ENCODE measurements around the gene CCDC85C. TPM values are rescaled to one million over a fixed set of nuclear protein-coding genes. Genes with fewer than 3 reads are reported as not detected.

Gene CCDC85C
- total RNA-seq, 1 experiment from 2014 or later, result 33.2 TPM

GRCh38 chr14:99519347-99519881 is 84.6 kb downstream of the CCDC85C start:
- WGBS (ENCODE audit: extremely low coverage, insufficient read length, low lambda C conversion rate), result no CpG with 5 or more reads among the region's 8 CpGs
- H3K4me3 Mint-ChIP-seq, result no peak overlapping the region
- Histone ChIP-seq H3T11ph (ENCODE audit: low read length) (no peak overlapping the region), H2BK20ac (ENCODE audit: low read depth, low read length, poor library complexity, severe bottlenecking) (no peak overlapping the region), H3K4ac (ENCODE audit: low read depth, low read length) (no peak overlapping the region), H2BK5ac (ENCODE audit: insufficient read length, low read length) (no peak overlapping the region), H4K5ac (ENCODE audit: insufficient read length, low read depth, low read length) (no peak overlapping the region), H3K23ac (ENCODE audit: insufficient read length, low read depth, low read length) (no peak overlapping the region), H3K4me2 (ENCODE audit: insufficient read depth, insufficient read length, low read length) (no peak overlapping the region), H2AFZ (ENCODE audit: low read length) (no peak overlapping the region), H4K8ac (replicated peaks; ENCODE audit: insufficient read length, low read depth, low read length) (no peak overlapping the region), H3K79me1 (ENCODE audit: insufficient read depth, low read depth, low read length, poor library complexity, severe bottlenecking) (no peaks in the 10 kb centered on the region), H3K9ac (ENCODE audit: extremely low read depth, insufficient read length, low read length) (no peak overlapping the region), H3K56ac (ENCODE audit: insufficient read length, low read depth, low read length) (no peak overlapping the region), H3K27ac (ENCODE audit: insufficient read length, low read depth, low read length) (no peak overlapping the region), H3K9me3 (ENCODE audit: control insufficient read depth, low read depth, low read length) (no peaks in the 10 kb centered on the region), H2BK120ac (ENCODE audit: low read depth, low read length, poor library complexity, severe bottlenecking) (no peak overlapping the region), H3K27me3 (ENCODE audit: insufficient read depth, low read length) (no peaks in the 10 kb centered on the region), H4K91ac (ENCODE audit: insufficient read length, low read depth, low read length) (no peak overlapping the region), H3K4me1 (ENCODE audit: insufficient read depth, low read length) (peaks cover 7% of the 10 kb centered on the region; the same call in 1 of the 2 replicates), H3K79me2 (ENCODE audit: insufficient read depth, low read length) (no peaks in the 10 kb centered on the region), H4K20me1 (ENCODE audit: control insufficient read depth, insufficient read depth, insufficient read length) (peaks cover 3% of the 10 kb centered on the region), H2BK12ac (ENCODE audit: insufficient read length, low read depth, low read length) (no peak overlapping the region), H3K18ac (ENCODE audit: insufficient read length, low read depth, low read length) (no peak overlapping the region), H2AK5ac (ENCODE audit: insufficient read length, low read length) (no peak overlapping the region), H3K14ac (ENCODE audit: insufficient read depth, low read length) (no peak overlapping the region; the same call in 1 of the 2 replicates), H3K23me2 (ENCODE audit: insufficient read length, low read depth, low read length, poor library complexity, severe bottlenecking) (no peaks in the 10 kb centered on the region), H2BK15ac (ENCODE audit: low read depth, low read length) (no peak overlapping the region)
- no peak for DNase-seq
- TF ChIP-seq CTCF (conservative IDR thresholded peaks at IDR 0.05), result no peak
- H3K36me3 Mint-ChIP-seq (ENCODE audit: insufficient read depth in 1 of 3, low read depth in 3 of 3), result peaks cover 0 to 6% (median 0%) of the 10 kb centered on the region in 3 experiments; a peak in 4 of 7 replicates
- H3K4me1 Mint-ChIP-seq, result peaks cover 29 to 36% of the 10 kb centered on the region in 2 experiments
- no peak overlapping the region; a peak in 1 of 7 replicates for H3K27ac Mint-ChIP-seq
- no peaks in the 10 kb centered on the region for H3K9me3 Mint-ChIP-seq
- H3K27me3 Mint-ChIP-seq (ENCODE audit: low read depth), result no peaks in the 10 kb centered on the region
